B cell (primary cell): ENCODE data around the gene MYO1B. TPM values are rescaled to one million over a fixed set of nuclear protein-coding genes. Genes with fewer than 3 reads are reported as not detected.

Experiments used
- ATAC-seq: fragments of 200-7000 bp; cut with Tn5 transposase; one replicate; pipeline ENCODE4 v1.10.0; 2021; ENCODE audit warnings: low read depth, mild to moderate bottlenecking, moderate number of reproducible peaks, moderate library complexity
- CTCF ChIA-PET: fragments of 350-600 bp; sonication (Branson Sonifier 250); formaldehyde crosslinking; loops from one replicate; lab custom pipeline; 2021; ENCODE audit warnings: antibody characterized with exemption, inconsistent platforms; lab: Charles Lee
- POLR2A ChIA-PET: fragments of 350-600 bp; sonication (Branson Sonifier 250); formaldehyde crosslinking; loops from one replicate; lab custom pipeline; 2021; ENCODE audit warnings: antibody characterized with exemption; lab: Charles Lee
- DNase-seq: peaks from one replicate; pipeline ENCODE4 v3.0.0; 2013
- H2AFZ ChIP-seq: 2 replicates; pipeline ENCODE4 v1.6.1; 2012; ENCODE audit warnings: mild to moderate bottlenecking, low read depth, low read length; ENCODE audit not compliant: insufficient read depth, poor library complexity, severe bottlenecking
- H3K27ac ChIP-seq, 2 donors: 1 replicate in 1 of 2; 2 replicates in 1 of 2; pipeline ENCODE4 v1.5.1; 2012 to 2013; ENCODE audit warnings: low read length in 2 of 2, mild to moderate bottlenecking in 2 of 2, moderate library complexity in 1 of 2
- H3K27me3 ChIP-seq, 4 experiments: fragments of 200-600 bp in 1 of 4; sonication (generic) in 1 of 4; replicated peaks in 1 of 4; 1 replicate in 2 of 4; 2 replicates in 2 of 4; pipeline versions ENCODE4 v1.6.1 to v1.7.0; 2013 to 2016; ENCODE audit warnings: low read length in 3 of 4, mild to moderate bottlenecking in 2 of 4, mixed read lengths in 1 of 4, moderate library complexity in 1 of 4; ENCODE audit not compliant: insufficient read depth in 4 of 4, control insufficient read depth in 3 of 4; ENCODE audit errors: control extremely low read depth in 1 of 4
- H3K36me3 ChIP-seq, 2 experiments: replicated peaks in 1 of 2; 1 replicate in 1 of 2; 2 replicates in 1 of 2; pipeline versions ENCODE4 v1.6.1 to v1.7.1; 2013; ENCODE audit warnings: low read length in 1 of 2; ENCODE audit not compliant: insufficient read depth in 2 of 2, control insufficient read depth in 1 of 2; ENCODE audit errors: control extremely low read depth in 1 of 2, extremely low read depth in 1 of 2
- H3K4me1 ChIP-seq, 2 donors: fragments of 200-600 bp in 1 of 2; sonication (generic) in 1 of 2; 1 replicate in 1 of 2; 2 replicates in 1 of 2; pipeline versions ENCODE4 v1.5.1 to v1.6.1; 2013 to 2017; ENCODE audit warnings: low read length in 2 of 2; ENCODE audit not compliant: control insufficient read depth in 2 of 2, insufficient read depth in 2 of 2
- H3K4me2 ChIP-seq: replicated peaks from 2 replicates; pipeline ENCODE3; 2012; ENCODE audit warnings: mild to moderate bottlenecking, low read depth, low read length; ENCODE audit not compliant: poor library complexity, severe bottlenecking
- H3K4me3 ChIP-seq, 5 experiments: fragments of 200-600 bp in 1 of 5; sonication (generic) in 1 of 5; 1 replicate in 3 of 5; 2 replicates in 2 of 5; pipeline versions ENCODE4 v1.5.1 to v1.7.0; 2011 to 2016; ENCODE audit warnings: low read length in 4 of 5, mild to moderate bottlenecking in 4 of 5, low read depth in 2 of 5, control low read depth in 1 of 5, moderate library complexity in 1 of 5; ENCODE audit not compliant: insufficient read depth in 1 of 5; ENCODE audit errors: control extremely low read depth in 1 of 5, extremely low read depth in 1 of 5
- H3K79me2 ChIP-seq: fragments of 200-600 bp; sonication (generic); one replicate; pipeline ENCODE4 v1.6.0; 2016; ENCODE audit warnings: low read length; ENCODE audit not compliant: control insufficient read depth, insufficient read depth
- H3K9ac ChIP-seq: fragments of 200-600 bp; sonication (generic); 2 replicates; pipeline ENCODE4 v1.6.1; 2017; ENCODE audit warnings: mild to moderate bottlenecking, low read length, moderate library complexity
- H3K9me3 ChIP-seq, 3 donors: one replicate each; pipeline versions ENCODE4 v1.6.1 to v1.7.1; 2013; ENCODE audit warnings: low read length in 2 of 3; ENCODE audit not compliant: control insufficient read depth in 2 of 3, insufficient read depth in 1 of 3; ENCODE audit errors: control extremely low read depth in 1 of 3
- H4K20me1 ChIP-seq: 2 replicates; pipeline ENCODE4 v1.6.0; 2012; ENCODE audit warnings: mild to moderate bottlenecking, low read length; ENCODE audit not compliant: insufficient read depth, control insufficient read depth, poor library complexity, severe bottlenecking
- H3K27ac Mint-ChIP-seq: one replicate; pipeline ENCODE4 v1.8.0; 2021; ENCODE audit warnings: mixed read lengths
- H3K27me3 Mint-ChIP-seq: one replicate; pipeline ENCODE4 v1.8.0; 2021; ENCODE audit warnings: mixed read lengths
- H3K4me1 Mint-ChIP-seq: one replicate; pipeline ENCODE4 v1.8.0; 2021; ENCODE audit warnings: mixed read lengths
- H3K4me3 Mint-ChIP-seq: one replicate; pipeline ENCODE4 v1.8.0; 2021; ENCODE audit warnings: mixed read lengths
- H3K9me3 Mint-ChIP-seq: one replicate; pipeline ENCODE4 v1.8.0; 2022; ENCODE audit warnings: mixed read lengths; ENCODE audit not compliant: insufficient read depth
- CTCF ChIP-seq: fragments of 200-600 bp; IDR thresholded peaks from one replicate; pipeline ENCODE4 v1.8.0; 2022; ENCODE audit warnings: antibody characterized with exemption, mild to moderate bottlenecking
- EZH2 ChIP-seq: IDR thresholded peaks from 2 replicates; pipeline ENCODE4 v1.6.1; 2012; ENCODE audit warnings: borderline replicate concordance, low read depth, mild to moderate bottlenecking, moderate library complexity, low read length; ENCODE audit not compliant: insufficient read depth, poor library complexity, severe bottlenecking
- WGBS: methylation state at CpG from one replicate; pipeline ENCODE4 v1.1.5; 2013; ENCODE audit warnings: missing lambda C conversion rate; ENCODE audit not compliant: insufficient coverage; 5-methylcytosine and 5-hydroxymethylcytosine counted together
- intact Hi-C: fragments of 100-400 bp; cut with micrococcal nuclease; formaldehyde crosslinking; loops from one replicate; pipeline ENCODE4 v1.10.0; 2022
- polyA plus RNA-seq: library from polyadenylated mRNA; depleted of rRNA; stranded (reverse); fragments of >200 nt; gene quantifications from 2 replicates; pipeline ENCODE4 v1.2.3, GENCODE V29; 2012
- total RNA-seq, 2 donors: library from RNA; stranded (reverse); fragments of 120-200 nt in 1 of 2; gene quantifications; 1 replicate in 1 of 2; 2 replicates in 1 of 2; pipeline versions ENCODE4 v1.2.3 to v1.2.4, GENCODE V29; 2013 to 2022

MYO1B gene
- total and polyA plus RNA-seq, 2 donors (not counting 1 experiment from before 2014, with no cell fraction given), result 0.67 to 4.4 TPM

DNA sequence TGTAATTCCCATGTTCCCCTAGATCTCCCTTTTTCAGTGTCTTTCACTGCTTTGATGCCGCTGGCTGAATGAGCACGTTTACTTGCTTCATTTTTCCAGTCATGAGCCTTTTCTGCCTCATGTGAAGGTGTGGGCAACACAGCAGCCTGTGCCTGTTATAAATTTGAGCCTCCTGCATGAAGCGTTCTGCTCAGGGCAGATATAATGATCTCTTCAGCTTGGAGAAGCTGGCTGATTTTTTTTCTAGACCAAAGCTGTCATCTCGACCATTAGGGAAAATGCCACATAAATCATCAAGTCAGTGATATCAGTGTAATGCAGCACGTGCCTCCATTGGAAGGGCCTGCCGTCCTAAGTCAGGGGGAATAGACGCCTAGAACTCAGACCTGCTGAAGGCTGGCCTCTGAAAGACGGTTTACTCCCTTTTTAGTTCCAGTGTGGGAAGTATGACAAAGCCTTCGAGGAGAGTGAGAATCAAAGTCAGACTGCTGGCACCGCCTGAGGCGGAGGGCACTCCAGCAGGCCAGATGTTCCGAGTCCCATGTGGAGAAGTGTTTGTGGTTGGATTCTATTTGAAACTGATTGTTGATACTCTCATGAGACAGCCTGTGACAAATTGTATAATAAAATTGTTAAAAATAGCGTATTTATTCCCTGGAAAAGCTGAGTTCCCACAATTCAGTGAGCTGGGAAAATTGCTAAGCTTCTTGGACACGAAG, 196.5 kb downstream of the MYO1B start:
- no peaks in the 10 kb centered on the region for H3K9me3 Mint-ChIP-seq
- Histone ChIP-seq H3K79me2 (no peaks in the 10 kb centered on the region), H2AFZ (no peak overlapping the region), H3K27ac (no peak overlapping the region), H3K9ac (no peak overlapping the region), H3K36me3 (no peaks in the 10 kb centered on the region), H3K27me3 (no peaks in the 10 kb centered on the region), H3K4me1 (peaks cover 0 to under 1% of the 10 kb centered on the region in 2 donors), H3K4me3 (no peak overlapping the region), H3K4me2 (no peak overlapping the region), H3K9me3 (no peaks in the 10 kb centered on the region), H4K20me1 (no peaks in the 10 kb centered on the region)
- ChIA-PET CTCF (no interaction called here), POLR2A (no interaction called here)
- 92% methylated on average over 12 of the region's 14 CpGs for WGBS
- peaks cover 2% of the 10 kb centered on the region for H3K4me1 Mint-ChIP-seq
- peaks cover 5% of the 10 kb centered on the region for H3K27me3 Mint-ChIP-seq
- no peak overlapping the region for H3K27ac Mint-ChIP-seq
- intact Hi-C loops, result no loop called here
- TF ChIP-seq CTCF, result no peak
- no peak for TF ChIP-seq EZH2
- no peak for DNase-seq
- no peak for ATAC-seq
- H3K4me3 Mint-ChIP-seq, result no peak overlapping the region

GRCh38 chr2:191443446-191443845, 198.2 kb downstream of the MYO1B start:
- CTCF ChIA-PET, result no interaction called here
- no peaks in the 10 kb centered on the region for H4K20me1 ChIP-seq
- H3K79me2 ChIP-seq, result no peaks in the 10 kb centered on the region
- no peaks in the 10 kb centered on the region for H3K4me1 ChIP-seq
- Mint-ChIP-seq H3K27me3 (peaks cover 9% of the 10 kb centered on the region), H3K4me1 (no peaks in the 10 kb centered on the region), H3K4me3 (no peak overlapping the region), H3K27ac (no peak overlapping the region), H3K9me3 (no peaks in the 10 kb centered on the region)
- no CpG with 5 or more reads among the region's 3 CpGs for WGBS
- no peak overlapping the region for H2AFZ ChIP-seq
- ATAC-seq, result no peak
- DNase-seq, result no peak
- POLR2A ChIA-PET, result no interaction called here
- H3K9ac ChIP-seq, result no peak overlapping the region
- no peaks in the 10 kb centered on the region for H3K36me3 ChIP-seq
- intact Hi-C loops, result no loop called here
- no peak overlapping the region for H3K4me2 ChIP-seq
- H3K27me3 ChIP-seq, result no peaks in the 10 kb centered on the region
- H3K9me3 ChIP-seq, result peaks cover 0 to 4% (median 0%) of the 10 kb centered on the region in 3 donors
- no peak overlapping the region for H3K4me3 ChIP-seq
- TF ChIP-seq CTCF (no peak), EZH2 (no peak)
- H3K27ac ChIP-seq, result no peak overlapping the region
